Peyer's patch (tissue), 4 donors: ENCODE results near the gene NEURL3. TPM values are rescaled to one million over a fixed set of nuclear protein-coding genes. Genes with fewer than 3 reads are reported as not detected.

Experiments
- DNase-seq, 3 donors: peaks; one replicate each; pipeline ENCODE4 v3.0.0-alpha.2; 2017 to 2019
- H3K27ac ChIP-seq, 4 donors: fragments of 200-600 bp; sonication (generic); one replicate each; pipeline ENCODE4 v1.5.1; 2016 to 2019
- H3K27me3 ChIP-seq, 2 donors: fragments of 200-600 bp; sonication (generic); one replicate each; pipeline ENCODE4 v1.5.1; 2019
- H3K36me3 ChIP-seq, 3 donors: fragments of 200-600 bp; sonication (generic); one replicate each; pipeline ENCODE4 v1.5.1; 2016 to 2019
- H3K4me1 ChIP-seq, 4 donors: fragments of 200-600 bp; sonication (generic); one replicate each; pipeline ENCODE4 v1.5.1; 2016 to 2019
- H3K4me3 ChIP-seq, 4 donors: fragments of 200-600 bp; sonication (generic); 1 replicate in 3 of 4; 2 replicates in 1 of 4; pipeline ENCODE4 v1.5.1; 2016 to 2019; ENCODE audit warnings: mild to moderate bottlenecking in 1 of 4
- H3K9me3 ChIP-seq, 4 donors: fragments of 200-600 bp; sonication (generic); one replicate each; pipeline ENCODE4 v1.5.1; 2016 to 2019; ENCODE audit warnings: mild to moderate bottlenecking in 1 of 4
- CTCF ChIP-seq, 6 experiments: fragments of 450-650 bp in 4 of 6; fragments of 200-600 bp in 2 of 6; sonication (generic) in 1 of 6; IDR thresholded peaks; one replicate each; pipeline ENCODE4 v1.5.1; 2017 to 2019; ENCODE audit warnings: antibody characterized with exemption in 6 of 6, mild to moderate bottlenecking in 3 of 6, moderate library complexity in 1 of 6
- POLR2A ChIP-seq, 2 donors: fragments of 450-650 bp; IDR thresholded peaks; one replicate each; pipeline ENCODE4 v1.5.1; 2017; ENCODE audit warnings: antibody characterized with exemption in 2 of 2, mild to moderate bottlenecking in 2 of 2, moderate library complexity in 2 of 2
- total RNA-seq, 4 donors: library from RNA; depleted of rRNA; stranded (reverse); fragments of >200 nt; gene quantifications; one replicate each; pipeline ENCODE4 v1.1.0, GENCODE V29; 2016

The NEURL3 gene
- total RNA-seq, 4 donors from 2014 or later, result 1.7 to 23.6 (median 20.2) TPM; not detected in 1

- Histone ChIP-seq H3K36me3 (no peaks in the 10 kb centered on the region), H3K27ac (peak overlapping the region; percentile 92 to 100 (median 98)), H3K27me3 (no peaks in the 10 kb centered on the region), H3K4me3 (peak overlapping the region; percentile 84 to 99 (median 87)), H3K9me3 (no peaks in the 10 kb centered on the region), H3K4me1 (peaks cover 4 to 50% (median 20%) of the 10 kb centered on the region in 4 donors)
- TF ChIP-seq CTCF (IDR thresholded peaks at IDR 0.05), result no peak
- peak in 1 of 2 donors; percentile 8 for TF ChIP-seq POLR2A (IDR thresholded peaks at IDR 0.05)
- DNase-seq, result peak; percentile 79 to 96 (median 94)
Observed at GRCh38 chr2:96537066-96537733, 32.0 kb upstream of the NEURL3 start.

GRCh38 chr2:96536445-96537065 lies 31.4 kb upstream of the NEURL3 start, which contains the start of gene ARID5A:
Gene ARID5A (plus strand): TSS chr2:96536752. CDS start chr2:96536827, 75 bp downstream.
- H3K36me3 ChIP-seq, result no peaks in the 10 kb centered on the region
- peak within 1 kb of the TSS; percentile 84 to 99 (median 87) for H3K4me3 ChIP-seq
- peak; percentile 92 to 98 (median 97) for DNase-seq
- peak within 1 kb of the TSS; percentile 92 to 100 (median 98) for H3K27ac ChIP-seq
- H3K27me3 ChIP-seq, result no peaks in the 10 kb centered on the region
- no peaks in the 10 kb centered on the region for H3K9me3 ChIP-seq
- TF ChIP-seq CTCF (IDR thresholded peaks at IDR 0.05), result peak; percentile 36 to 58 (median 52)
- TF ChIP-seq POLR2A (IDR thresholded peaks at IDR 0.05), result peak; percentile 58 to 88
- peaks cover 4 to 55% (median 20%) of the 10 kb centered on the region in 4 donors for H3K4me1 ChIP-seq

GRCh38 chr2:96535331-96535730 lies 30.2 kb upstream of the NEURL3 start:
- no peaks in the 10 kb centered on the region for H3K27me3 ChIP-seq
- peak overlapping the region in 1 of 4 donors; percentile 5 for H3K27ac ChIP-seq
- no peak overlapping the region for H3K4me3 ChIP-seq
- no peaks in the 10 kb centered on the region for H3K9me3 ChIP-seq
- TF ChIP-seq CTCF (IDR thresholded peaks at IDR 0.05), result no peak
- TF ChIP-seq POLR2A (IDR thresholded peaks at IDR 0.05), result no peak
- H3K36me3 ChIP-seq, result no peaks in the 10 kb centered on the region
- no peak for DNase-seq
- peaks cover 4 to 63% (median 20%) of the 10 kb centered on the region in 4 donors for H3K4me1 ChIP-seq

- Histone ChIP-seq H3K4me3 (no peak overlapping the region), H3K36me3 (no peaks in the 10 kb centered on the region), H3K4me1 (peaks cover 4 to 57% (median 16%) of the 10 kb centered on the region in 4 donors), H3K9me3 (no peaks in the 10 kb centered on the region), H3K27me3 (no peaks in the 10 kb centered on the region), H3K27ac (peak overlapping the region in 3 of 4 donors; percentile 38 to 85 (median 43))
- TF ChIP-seq POLR2A (IDR thresholded peaks at IDR 0.05) (no peak), CTCF (IDR thresholded peaks at IDR 0.05) (no peak)
- DNase-seq, result no peak
Observed at GRCh38 chr2:96534701-96535181, 29.6 kb upstream of the NEURL3 start.

GRCh38 chr2:96534141-96534540 lies 29.0 kb upstream of the NEURL3 start:
- no peaks in the 10 kb centered on the region for H3K9me3 ChIP-seq
- no peaks in the 10 kb centered on the region for H3K36me3 ChIP-seq
- H3K4me3 ChIP-seq, result no peak overlapping the region
- TF ChIP-seq CTCF (IDR thresholded peaks at IDR 0.05) (no peak), POLR2A (IDR thresholded peaks at IDR 0.05) (no peak)
- no peaks in the 10 kb centered on the region for H3K27me3 ChIP-seq
- DNase-seq, result no peak
- H3K4me1 ChIP-seq, result peaks cover 4 to 51% (median 10%) of the 10 kb centered on the region in 4 donors
- peak overlapping the region; percentile 37 to 85 (median 64) for H3K27ac ChIP-seq
